CD1c-positive myeloid dendritic cell (primary cell): ENCODE measurements around the gene SFTA2.

Experiments
- DNase-seq: peaks from one replicate; pipeline ENCODE4 v3.0.0-alpha.2; 2016; ENCODE audit errors: extremely low spot score

Gene SFTA2

DNA sequence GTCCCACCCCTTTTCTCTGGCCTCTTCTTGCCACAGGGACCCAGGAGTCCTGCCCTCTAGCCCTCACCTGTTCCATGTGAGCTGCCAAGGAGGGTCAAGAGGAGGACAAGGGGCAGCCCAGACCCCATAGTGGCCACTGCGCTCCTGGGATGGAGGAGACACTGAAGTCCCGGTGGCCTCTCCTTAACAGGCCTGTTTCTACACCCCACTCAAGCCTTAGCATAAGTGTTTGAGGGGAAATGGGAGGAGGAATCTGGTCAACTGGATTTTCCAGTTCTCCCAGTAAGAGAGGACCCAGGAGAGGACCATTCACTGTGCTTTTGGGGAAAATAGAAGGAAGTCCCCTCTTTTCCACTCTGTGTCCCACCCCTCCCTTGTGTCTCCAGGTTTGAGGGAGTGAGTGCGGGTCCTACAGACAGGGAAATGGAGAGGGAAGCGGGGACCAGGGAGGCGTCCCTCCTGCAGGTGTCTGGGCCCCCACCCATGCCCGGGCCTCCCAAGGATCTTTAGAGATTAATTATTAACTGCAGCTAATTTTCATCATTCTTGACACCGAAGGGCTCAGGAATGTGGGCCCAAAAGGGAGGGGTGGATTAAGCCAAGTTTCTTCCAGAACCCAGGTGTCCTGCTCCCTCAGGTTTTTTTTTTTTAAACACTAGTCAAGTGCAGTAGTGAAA, at the start of gene SFTA2:
TSS of gene SFTA2 (minus strand) at position 202 of the 677 bp plus-strand sequence. CDS start at position 128, 74 bp downstream.
- DNase-seq = no peak

DNA sequence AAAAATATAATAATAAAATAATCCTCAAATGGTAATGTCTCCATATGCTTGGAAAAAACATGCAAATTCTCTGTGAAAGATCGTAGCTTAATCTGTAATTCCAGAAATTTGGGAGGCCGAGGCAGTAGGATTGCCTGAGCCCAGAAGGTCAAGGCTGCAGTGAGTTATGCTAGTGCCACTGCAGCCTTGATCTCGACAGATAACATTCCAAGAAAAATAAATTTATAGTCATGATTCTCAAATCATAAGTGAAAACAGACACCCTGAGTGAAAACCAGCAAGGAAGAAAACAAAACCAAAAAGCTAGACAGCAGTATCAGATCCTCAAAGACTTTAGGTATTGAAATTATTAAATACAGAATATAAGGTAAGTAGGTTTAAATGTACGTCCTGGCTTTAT, 47.7 kb upstream of the SFTA2 start:
- DNase-seq = no peak

DNA sequence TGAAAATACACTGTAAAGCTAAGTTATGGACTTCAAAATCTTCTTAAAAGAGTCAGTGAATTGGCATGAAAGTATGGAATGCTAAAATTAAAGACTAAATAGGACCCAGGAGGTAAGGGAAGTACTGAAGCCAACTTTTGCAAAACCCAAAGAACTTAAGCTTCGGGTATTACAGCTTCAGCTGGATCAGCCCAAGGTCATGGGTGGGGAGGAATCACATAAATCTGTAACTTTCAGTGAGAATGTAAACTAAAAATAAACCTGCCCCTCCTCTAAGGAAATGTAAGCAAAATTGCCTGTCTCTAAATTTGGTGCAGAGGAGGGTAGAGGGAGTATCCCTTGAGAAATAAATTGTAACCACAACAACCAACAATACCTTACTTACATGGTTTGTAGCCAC, 47.2 kb upstream of the SFTA2 start:
- no peak for DNase-seq

DNA sequence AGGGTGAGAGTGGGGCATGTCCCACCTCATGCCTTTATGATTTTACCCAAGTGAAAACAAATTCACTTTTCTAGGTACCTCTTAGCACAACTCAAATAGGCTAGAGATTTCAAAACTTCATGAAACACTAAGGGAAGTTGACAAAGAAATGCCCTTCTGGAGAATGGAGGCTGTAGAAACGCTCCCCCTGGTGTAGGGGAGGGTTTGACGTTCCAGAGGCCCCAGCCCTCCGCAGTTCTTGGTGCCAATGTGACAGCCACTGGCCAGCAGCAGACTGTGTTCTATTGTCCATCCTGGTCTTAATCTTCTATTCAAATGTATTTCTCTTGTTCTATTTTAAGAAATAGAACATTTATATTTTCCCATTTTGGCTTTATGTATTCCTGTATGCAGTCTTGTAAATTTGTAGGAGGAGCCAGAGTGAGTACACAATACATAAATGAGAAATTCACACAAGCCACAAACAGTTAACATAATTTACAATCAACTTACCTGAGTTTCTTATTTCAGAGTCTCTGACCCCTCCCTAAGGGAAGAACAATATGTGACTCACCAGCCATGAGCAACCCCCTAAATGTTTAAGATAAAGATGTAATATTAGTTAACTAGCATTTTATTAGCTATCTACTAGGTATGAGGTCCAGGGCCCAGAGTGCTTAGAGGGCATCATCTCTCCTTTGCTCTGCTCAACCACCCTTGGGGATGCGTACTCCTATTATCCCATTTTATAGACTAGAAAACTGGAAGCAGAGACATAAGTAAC, 42.7 kb upstream of the SFTA2 start:
- no peak for DNase-seq

DNA sequence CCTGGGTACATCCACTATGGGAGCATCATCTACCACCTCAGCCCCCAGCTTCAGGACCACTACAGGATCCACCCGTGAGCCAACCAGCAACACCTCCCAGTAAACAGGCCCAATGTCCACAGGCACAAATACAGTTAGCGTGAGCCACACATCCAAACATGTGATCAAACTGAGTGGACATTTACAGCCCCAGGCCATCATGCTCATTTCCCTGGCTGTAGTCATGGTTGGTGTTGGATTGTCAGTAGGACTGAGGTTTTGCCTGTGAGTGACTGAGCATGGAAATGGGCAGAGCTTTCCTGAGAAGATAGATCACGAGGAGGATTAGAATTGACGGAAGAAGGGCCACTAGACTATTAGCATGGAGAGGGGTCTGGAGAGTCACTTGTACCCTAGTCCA, 40.8 kb upstream of the SFTA2 start:
- DNase-seq = no peak

DNA sequence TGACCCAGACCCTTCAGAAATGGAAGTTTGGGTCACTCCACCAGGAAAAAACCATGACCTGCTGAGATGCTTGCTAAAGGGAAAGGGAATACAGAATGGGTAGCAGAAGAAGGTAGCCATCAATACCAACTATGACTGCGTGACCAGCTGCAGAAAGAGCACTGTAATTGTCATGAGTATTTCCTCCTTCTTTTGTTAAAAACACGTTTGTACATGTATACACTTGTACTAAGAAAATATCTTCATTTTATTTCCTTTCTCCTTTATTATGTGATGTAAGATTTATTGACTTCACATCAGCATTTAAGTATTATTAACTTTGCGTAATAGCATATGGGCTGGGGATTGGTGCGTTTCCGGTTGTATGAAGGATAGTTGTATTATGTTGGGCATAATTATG, 39.0 kb upstream of the SFTA2 start:
- no peak for DNase-seq

DNA sequence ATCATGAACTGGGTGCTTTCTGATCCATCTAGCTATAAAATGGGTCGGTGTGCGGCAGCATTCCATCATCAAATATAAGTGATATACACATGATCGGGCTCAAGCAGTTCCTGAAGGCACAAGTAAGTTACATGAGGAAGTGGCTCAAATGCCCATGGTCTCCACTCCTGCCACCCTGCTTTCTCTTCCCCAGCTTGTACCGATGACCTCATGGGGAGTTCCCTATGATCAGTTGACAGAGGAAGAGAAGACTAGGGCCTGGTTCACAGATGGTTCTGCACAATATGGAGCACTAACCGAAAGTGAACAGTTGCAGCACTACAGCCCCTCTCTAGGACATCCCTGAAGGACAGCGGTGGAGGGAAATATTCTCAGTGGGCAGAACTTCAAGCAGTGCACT, 37.2 kb upstream of the SFTA2 start:
- peak; percentile 74 for DNase-seq

DNA sequence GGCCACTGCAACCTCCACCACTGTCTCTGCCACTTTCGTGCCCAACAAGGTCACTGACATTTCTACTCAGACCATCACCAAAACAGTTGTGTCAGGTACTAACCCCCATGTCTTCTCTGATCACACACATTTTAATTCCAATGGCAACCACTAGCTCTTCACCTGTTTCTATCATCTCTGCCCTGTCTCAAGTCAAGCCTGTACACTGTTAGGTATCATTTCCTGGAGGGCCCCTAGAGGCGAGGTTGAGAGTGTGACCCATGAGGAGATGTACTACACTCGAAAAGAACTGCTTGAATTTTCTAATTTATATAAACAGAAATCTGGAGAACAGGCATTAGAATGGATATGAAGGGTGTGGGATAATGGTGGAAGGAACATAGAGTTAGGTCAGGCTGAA, 34.2 kb upstream of the SFTA2 start:
- DNase-seq = no peak

DNA sequence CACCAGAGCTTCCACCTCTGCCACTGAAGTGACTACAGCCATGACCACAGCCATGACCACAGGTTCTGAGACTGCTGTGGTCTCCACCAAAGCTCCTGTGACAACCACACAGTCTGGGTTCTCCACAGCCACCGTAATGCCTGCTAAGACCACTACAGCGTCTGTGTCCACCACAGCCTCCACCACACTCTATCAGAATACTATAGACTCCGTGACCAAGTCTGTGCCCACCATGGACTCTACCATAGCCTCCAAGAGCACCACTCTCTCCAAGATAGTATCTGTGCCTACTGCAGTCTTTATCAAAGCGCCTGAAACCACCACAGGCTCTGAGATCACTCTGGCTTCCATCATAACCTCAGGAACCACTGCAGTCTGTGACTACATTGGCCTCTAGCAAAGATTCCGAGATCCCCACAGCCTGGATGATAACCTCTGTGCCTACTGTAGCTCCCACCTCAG, 33.2 kb upstream of the SFTA2 start:
- no peak for DNase-seq

DNA sequence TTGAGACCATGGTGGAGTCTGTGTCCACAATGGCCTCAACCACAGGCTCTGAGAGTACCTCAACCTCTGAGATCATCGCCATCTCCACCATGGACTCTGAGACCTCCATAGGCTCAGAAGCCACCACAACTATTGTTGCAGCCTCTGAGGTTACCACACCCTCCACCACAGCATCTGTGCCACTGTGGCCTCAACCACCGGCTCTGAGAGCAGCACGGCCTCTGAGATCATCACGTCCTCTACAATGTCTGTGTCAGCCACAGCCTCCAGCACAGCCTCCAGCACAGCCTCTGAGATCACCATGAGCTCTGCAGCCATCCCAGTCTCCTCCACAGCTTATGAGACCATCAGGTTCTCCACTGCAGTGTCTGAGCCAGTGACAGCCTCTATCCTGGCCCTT, 32.1 kb upstream of the SFTA2 start:
- DNase-seq = no peak

DNA sequence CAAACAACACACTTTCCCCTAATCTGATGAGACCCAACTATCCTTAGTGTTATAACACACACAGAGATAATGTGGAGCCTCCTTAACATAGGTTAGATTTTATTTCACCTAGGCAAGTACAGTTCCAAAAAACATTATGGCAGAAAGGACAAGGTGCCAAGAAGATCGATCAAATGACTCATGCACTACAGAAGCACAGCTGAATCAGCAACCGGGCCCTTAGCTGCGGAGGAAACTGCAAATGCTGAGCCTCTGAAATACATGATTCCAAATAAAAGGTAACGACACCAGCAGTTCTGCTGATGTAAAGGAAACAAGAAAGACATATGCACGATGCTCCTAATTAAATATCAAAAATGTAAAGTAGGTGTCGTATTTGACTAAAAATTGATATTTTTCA, 31.7 kb upstream of the SFTA2 start:
- no peak for DNase-seq

DNA sequence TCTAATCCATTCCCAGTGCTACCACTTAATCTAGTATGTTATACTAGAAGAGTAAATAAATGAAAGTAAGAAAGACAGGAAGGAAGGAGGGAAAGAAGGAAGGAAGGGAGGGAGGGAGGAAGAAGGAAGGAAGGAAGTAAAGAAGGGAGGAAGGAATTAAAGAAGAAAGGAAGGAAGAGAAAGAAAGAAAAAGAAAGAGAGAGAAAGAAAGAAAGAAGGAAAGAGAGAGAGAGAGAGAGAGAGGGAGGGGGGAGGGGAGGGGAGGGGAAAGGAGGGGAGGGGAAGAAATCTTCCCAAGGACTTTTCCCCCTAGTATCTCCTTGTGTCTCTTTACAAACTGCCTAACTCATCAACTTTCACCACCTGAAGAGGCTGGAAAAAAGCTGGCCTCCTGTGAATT, 30.7 kb upstream of the SFTA2 start:
- no peak for DNase-seq

DNA sequence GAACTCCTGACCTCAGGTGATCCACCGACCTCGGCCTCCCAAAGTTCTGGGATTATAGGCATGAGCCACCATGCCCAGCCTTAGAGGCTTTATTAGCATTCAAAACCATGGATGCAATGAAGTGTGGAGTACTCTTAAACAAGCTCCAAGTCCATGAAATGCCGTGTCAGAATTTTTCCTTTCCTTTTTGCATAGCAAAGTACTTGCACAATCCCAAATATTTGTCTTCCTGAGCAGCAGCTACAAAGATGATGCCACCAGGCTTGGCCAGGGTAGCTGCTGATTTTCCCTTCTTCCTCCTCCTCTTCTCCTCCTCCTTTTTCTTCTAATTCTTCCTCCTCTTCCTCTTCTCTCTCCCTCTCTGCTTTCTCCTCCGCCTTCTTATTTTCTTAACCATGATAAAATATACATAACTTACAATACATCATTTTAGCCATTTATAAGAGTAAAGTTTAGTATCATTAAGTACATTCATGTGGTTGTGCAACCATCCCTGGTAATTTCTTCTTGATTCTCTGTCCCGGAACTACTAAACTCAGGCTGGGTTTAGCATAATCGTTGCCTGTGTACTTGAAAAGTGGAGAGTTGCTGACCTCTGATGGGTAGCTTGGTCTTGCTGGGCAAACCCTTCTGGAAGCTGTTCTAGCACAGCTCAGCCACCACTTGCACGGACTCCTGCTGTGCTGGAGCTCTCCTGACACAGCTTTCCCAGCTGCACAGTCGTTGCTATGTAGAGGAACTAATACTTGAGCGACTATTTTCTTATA, 29.1 kb upstream of the SFTA2 start:
- DNase-seq = no peak

DNA sequence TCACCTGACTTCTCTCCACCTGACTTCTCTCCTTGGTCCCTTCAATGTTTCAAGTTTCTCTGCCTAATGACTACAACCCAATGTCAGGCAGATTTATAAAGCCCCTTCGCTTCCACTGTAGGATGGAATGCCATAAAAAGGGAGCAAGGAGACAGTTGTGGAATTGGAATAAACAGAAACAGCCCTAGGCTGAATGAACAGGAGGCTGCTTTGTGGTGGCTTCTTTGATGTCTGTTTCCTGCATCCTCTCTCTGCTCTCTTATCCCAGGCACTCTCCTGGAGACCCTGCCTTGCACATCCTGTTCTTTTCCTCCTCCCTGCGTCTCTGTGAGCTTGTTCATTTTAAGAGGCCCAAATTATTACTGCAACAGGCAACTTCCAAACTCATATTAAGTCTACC, 25.7 kb upstream of the SFTA2 start:
- no peak for DNase-seq

DNA sequence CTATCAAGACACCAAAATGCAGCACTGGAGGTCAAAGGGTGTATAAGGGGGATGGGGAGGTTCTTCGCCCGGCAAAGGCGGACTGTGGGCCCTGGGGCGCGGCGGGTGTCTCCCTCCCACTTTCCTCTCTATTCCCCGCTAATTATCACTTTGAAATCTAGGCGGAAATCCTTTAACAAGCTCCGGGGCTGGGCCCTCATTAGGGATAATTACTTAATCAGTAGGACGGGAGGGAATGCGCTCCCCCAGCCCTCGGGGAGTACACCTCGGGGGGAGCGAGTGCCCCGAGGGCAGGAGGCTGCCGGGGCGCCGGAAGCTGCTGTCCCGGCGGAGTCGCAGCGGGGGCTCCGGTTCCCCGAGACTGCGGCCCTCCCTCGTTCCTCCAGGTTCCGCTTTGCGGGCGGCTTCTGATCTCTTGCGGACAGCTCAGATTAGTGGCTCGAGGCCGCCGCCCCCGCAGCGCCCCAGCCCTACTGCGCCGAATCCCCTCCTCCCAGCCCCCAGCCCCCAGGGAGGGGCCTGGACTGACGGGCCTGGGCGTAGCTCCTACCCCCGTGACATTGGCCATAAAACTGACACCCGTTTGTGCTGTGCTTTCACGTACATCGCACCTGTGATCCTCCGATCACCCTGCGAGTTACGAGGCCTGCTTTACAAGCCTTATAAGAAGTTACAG, 23.5 kb upstream of the SFTA2 start:
- DNase-seq = peak; percentile 91

DNA sequence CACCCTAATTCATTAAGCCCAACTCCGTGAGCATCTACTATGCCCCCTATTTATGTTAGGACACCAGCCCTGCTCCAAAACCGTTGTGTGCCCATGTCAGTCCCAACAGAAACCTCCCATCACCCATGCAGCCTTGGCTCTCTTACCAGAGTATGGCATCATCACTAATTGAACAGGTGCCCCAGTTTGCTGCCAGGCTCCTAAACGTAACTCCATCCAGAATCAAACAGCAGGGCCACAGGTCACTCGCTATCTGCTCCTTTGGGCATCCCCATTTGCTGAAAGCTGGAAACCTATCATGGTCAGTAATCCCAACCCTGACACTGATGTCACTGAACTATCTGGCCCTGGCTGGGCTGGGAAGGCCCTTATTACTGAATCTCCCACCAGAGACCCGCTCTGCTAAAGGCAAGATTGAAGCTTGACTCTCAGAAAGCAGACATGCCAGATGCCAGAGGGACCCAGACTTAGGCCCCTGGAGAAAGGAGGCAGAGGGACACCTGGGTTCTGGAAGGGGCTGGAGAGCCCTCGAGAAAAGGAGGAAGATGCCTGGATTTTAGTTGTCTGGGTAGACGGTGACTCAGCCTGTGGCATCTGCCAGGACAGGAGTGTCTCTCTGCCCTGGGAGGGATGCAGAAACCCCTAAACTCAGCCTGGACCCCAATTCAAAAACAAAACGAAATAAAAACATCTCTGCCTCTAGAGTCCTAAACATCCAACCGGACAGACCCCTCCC, 22.8 kb upstream of the SFTA2 start:
- no peak for DNase-seq

DNA sequence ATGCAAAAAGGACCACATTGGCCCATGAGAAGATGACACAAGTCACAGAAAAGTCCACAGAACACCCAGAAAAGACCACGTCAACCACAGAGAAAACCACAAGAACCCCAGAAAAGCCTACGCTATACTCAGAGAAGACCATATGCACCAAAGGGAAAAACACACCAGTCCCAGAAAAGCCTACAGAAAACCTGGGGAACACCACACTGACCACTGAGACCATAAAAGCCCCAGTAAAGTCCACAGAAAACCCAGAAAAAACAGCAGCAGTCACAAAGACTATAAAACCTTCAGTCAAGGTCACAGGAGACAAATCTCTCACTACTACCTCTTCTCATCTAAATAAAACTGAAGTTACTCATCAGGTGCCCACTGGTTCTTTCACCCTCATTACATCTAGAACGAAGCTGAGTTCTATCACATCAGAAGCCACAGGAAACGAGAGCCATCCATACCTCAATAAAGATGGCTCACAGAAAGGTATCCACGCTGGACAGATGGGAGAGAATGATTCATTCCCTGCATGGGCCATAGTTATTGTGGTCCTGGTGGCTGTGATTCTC, 20.0 kb upstream of the SFTA2 start:
- DNase-seq = no peak

DNA sequence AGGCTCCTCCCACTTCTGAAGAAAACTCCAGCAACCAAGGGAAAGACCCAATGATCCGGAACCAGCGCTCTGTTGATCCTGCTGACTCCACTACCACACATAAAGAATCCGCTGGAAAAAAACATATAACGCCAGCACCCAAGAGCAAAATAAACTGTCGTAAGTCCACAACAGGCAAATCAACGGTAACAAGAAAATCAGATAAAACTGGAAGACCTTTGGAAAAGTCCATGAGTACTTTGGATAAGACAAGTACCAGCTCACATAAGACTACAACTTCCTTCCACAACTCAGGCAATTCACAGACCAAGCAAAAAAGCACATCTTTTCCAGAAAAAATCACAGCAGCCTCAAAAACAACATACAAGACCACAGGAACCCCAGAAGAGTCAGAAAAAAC, 16.8 kb upstream of the SFTA2 start:
- no peak for DNase-seq

DNA sequence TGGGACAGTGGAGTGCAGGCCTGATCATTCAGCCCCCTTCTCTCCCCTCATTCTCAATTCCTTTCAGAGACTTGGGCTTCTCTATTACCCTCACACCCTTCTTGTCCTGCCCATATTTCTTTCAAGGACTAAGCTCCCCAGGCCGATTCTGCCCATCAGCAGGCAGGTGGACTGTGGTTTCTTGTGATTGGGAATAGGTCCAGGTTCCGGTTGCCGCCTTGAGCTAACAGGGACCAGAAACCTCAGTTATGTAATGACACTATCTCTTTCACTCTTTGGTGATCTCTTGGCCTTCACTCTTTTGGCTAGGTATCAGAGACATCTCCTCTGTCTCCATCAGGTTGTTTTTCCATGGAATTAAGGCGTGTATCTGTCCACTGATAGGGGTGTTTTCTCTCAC, 15.3 kb upstream of the SFTA2 start:
- no peak for DNase-seq

DNA sequence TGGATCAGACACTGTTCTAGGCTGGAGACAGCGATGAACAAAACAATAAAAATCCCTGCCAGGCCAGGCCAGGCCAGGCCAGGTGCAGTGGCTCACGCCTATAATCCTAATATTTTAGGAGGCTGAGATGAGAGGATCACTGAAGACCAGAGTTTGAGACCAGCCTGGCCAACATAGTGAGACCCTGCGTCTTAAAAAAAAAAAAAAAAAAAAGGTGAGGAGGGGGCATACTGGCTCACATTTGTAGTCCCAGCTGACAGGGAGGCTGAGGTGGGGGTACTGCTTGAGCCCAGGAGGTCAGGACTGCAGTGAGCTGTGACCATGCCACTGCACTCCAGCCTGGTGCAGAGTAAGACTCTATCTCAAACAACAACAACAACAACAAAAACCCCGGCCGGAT, 13.3 kb upstream of the SFTA2 start:
- DNase-seq = no peak

DNA sequence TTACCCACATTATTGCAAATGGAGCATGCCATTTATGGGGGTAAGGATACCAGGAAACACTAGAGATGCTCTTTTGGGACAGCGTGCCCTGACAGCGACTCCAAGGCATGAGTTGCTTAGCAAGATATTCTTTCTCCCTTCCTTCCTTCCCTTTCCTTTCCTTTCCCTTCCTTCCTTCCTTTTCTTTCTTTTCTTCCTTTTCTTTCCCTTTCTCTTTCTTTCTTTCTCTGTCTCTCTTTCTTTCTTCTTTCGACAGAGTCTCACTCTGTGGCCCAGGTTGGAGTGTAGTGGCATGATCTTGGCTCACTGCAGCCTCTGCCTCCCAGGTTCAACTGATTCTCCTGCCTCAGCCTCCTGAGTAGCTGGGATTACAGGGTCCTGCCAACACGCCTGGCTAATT, 12.1 kb upstream of the SFTA2 start:
- DNase-seq = no peak
